Measurements from ENCODE around the gene PRXL2A.

PRXL2A gene

GRCh38 chr10:80405035-80405434 lies 3.3 kb upstream of the PRXL2A start:
- no peak for TF ChIP-seq CTCF (IDR thresholded peaks at IDR 0.05; ENCODE audit: low read depth, low read length)

GRCh38 chr10:80405626-80406025 lies 2.7 kb upstream of the PRXL2A start:
- TF ChIP-seq CTCF (IDR thresholded peaks at IDR 0.05; ENCODE audit: low read depth, low read length), result no peak
- DNase-seq (ENCODE audit: extremely low read depth, low read depth), result no peak

More at GRCh38 chr10:80405035-80405434, 3.3 kb upstream of the PRXL2A start:
- no peak for DNase-seq (ENCODE audit: extremely low read depth, low read depth)

GRCh38 chr10:80406204-80406603 lies 2.1 kb upstream of the PRXL2A start:
- DNase-seq (ENCODE audit: extremely low read depth, low read depth), result no peak
- no peak for TF ChIP-seq CTCF (IDR thresholded peaks at IDR 0.05; ENCODE audit: low read depth, low read length)

- DNase-seq (ENCODE audit: extremely low read depth, low read depth), result no peak
Observed at GRCh38 chr10:80407812-80408241, 524 bp upstream of the PRXL2A start.

GRCh38 chr10:80409121-80409520 lies 770 bp downstream of the PRXL2A start:
- TF ChIP-seq CTCF (IDR thresholded peaks at IDR 0.05; ENCODE audit: low read depth, low read length), result no peak
- no peak for DNase-seq (ENCODE audit: extremely low read depth, low read depth)

More at GRCh38 chr10:80407812-80408241, 524 bp upstream of the PRXL2A start:
- no peak for TF ChIP-seq CTCF (IDR thresholded peaks at IDR 0.05; ENCODE audit: low read depth, low read length)

GRCh38 chr10:80410122-80410521 lies 1.8 kb downstream of the PRXL2A start:
- TF ChIP-seq CTCF (IDR thresholded peaks at IDR 0.05; ENCODE audit: low read depth, low read length), result no peak
- DNase-seq (ENCODE audit: extremely low read depth, low read depth), result no peak

GRCh38 chr10:80410578-80411145 lies 2.3 kb downstream of the PRXL2A start:
- no peak for DNase-seq (ENCODE audit: extremely low read depth, low read depth)
- TF ChIP-seq CTCF (IDR thresholded peaks at IDR 0.05; ENCODE audit: low read depth, low read length), result no peak
